Measurements from ENCODE around the gene NEDD9. TPM values are rescaled to one million over a fixed set of nuclear protein-coding genes. Genes with fewer than 3 reads are reported as not detected.
A peak's percentile ranks its signal among the peaks of the same experiment; 100 is the strongest.

The NEDD9 gene
- total RNA-seq, 1 donor from 2014 or later = 23.2 TPM

- Mint-ChIP-seq H3K4me1 (ENCODE audit: low read depth) (peaks cover 14% of the 10 kb centered on the region), H3K4me3 (ENCODE audit: unreplicated experiment) (no peak overlapping the region), H3K27ac (ENCODE audit: unreplicated experiment) (no peak overlapping the region), H3K36me3 (ENCODE audit: low read depth) (no peaks in the 10 kb centered on the region), H3K27me3 (ENCODE audit: low read depth) (no peaks in the 10 kb centered on the region), H3K9me3 (ENCODE audit: low read depth) (no peaks in the 10 kb centered on the region)
- no peak for DNase-seq (ENCODE audit: low spot score)
- peak; percentile 90 for TF ChIP-seq CTCF (IDR thresholded peaks at IDR 0.05)
Observed at GRCh38 chr6:11172501-11173327, 59.8 kb downstream of the NEDD9 start.

- no peak overlapping the region for H3K4me3 Mint-ChIP-seq (ENCODE audit: unreplicated experiment)
- no peaks in the 10 kb centered on the region for H3K27me3 Mint-ChIP-seq (ENCODE audit: low read depth)
- peaks cover 14% of the 10 kb centered on the region for H3K4me1 Mint-ChIP-seq (ENCODE audit: low read depth)
- H3K27ac Mint-ChIP-seq (ENCODE audit: unreplicated experiment) = no peak overlapping the region
- TF ChIP-seq CTCF (IDR thresholded peaks at IDR 0.05) = no peak
- no peak for DNase-seq (ENCODE audit: low spot score)
- no peaks in the 10 kb centered on the region for H3K9me3 Mint-ChIP-seq (ENCODE audit: low read depth)
- H3K36me3 Mint-ChIP-seq (ENCODE audit: low read depth) = no peaks in the 10 kb centered on the region
Observed at GRCh38 chr6:11171952-11172351, 60.5 kb downstream of the NEDD9 start.

GRCh38 chr6:11168091-11168635 is 64.3 kb downstream of the NEDD9 start:
- Mint-ChIP-seq H3K27ac (ENCODE audit: unreplicated experiment) (no peak overlapping the region), H3K4me3 (ENCODE audit: unreplicated experiment) (no peak overlapping the region), H3K27me3 (ENCODE audit: low read depth) (no peaks in the 10 kb centered on the region), H3K36me3 (ENCODE audit: low read depth) (no peaks in the 10 kb centered on the region), H3K4me1 (ENCODE audit: low read depth) (peaks cover 9% of the 10 kb centered on the region), H3K9me3 (ENCODE audit: low read depth) (no peaks in the 10 kb centered on the region)
- DNase-seq (ENCODE audit: low spot score) = no peak
- TF ChIP-seq CTCF (IDR thresholded peaks at IDR 0.05) = no peak

GRCh38 chr6:11166948-11167347 is 65.5 kb downstream of the NEDD9 start:
- Mint-ChIP-seq H3K27me3 (ENCODE audit: low read depth) (no peaks in the 10 kb centered on the region), H3K4me3 (ENCODE audit: unreplicated experiment) (no peak overlapping the region), H3K36me3 (ENCODE audit: low read depth) (no peaks in the 10 kb centered on the region), H3K27ac (ENCODE audit: unreplicated experiment) (no peak overlapping the region), H3K9me3 (ENCODE audit: low read depth) (no peaks in the 10 kb centered on the region), H3K4me1 (ENCODE audit: low read depth) (peaks cover 1% of the 10 kb centered on the region)
- no peak for TF ChIP-seq CTCF (IDR thresholded peaks at IDR 0.05)
- DNase-seq (ENCODE audit: low spot score) = no peak

- DNase-seq (ENCODE audit: low spot score) = no peak
- H3K4me1 Mint-ChIP-seq (ENCODE audit: low read depth) = peaks cover 16% of the 10 kb centered on the region
- no peaks in the 10 kb centered on the region for H3K27me3 Mint-ChIP-seq (ENCODE audit: low read depth)
- H3K4me3 Mint-ChIP-seq (ENCODE audit: unreplicated experiment) = no peak overlapping the region
- H3K36me3 Mint-ChIP-seq (ENCODE audit: low read depth) = no peaks in the 10 kb centered on the region
- no peak overlapping the region for H3K27ac Mint-ChIP-seq (ENCODE audit: unreplicated experiment)
- TF ChIP-seq CTCF (IDR thresholded peaks at IDR 0.05) = no peak
- H3K9me3 Mint-ChIP-seq (ENCODE audit: low read depth) = no peaks in the 10 kb centered on the region
Observed at GRCh38 chr6:11164717-11165646, 67.5 kb downstream of the NEDD9 start.

Data from chondrocyte (in vitro differentiated cells).